H1 (cell line): ENCODE results near the gene TBC1D2. TPM values are rescaled to one million over a fixed set of nuclear protein-coding genes. Genes with fewer than 3 reads are reported as not detected.

ENCODE experiments used
- CHD1 ChIP-seq: IDR thresholded peaks from 2 replicates; pipeline ENCODE4 v1.6.1; 2012; ENCODE audit warnings: low read depth, low read length, improper control_type of control experiment
- EGR1 ChIP-seq: IDR thresholded peaks from 2 replicates; pipeline ENCODE4 v1.6.1; 2011; ENCODE audit warnings: low read depth, low read length, borderline replicate concordance
- EP300 ChIP-seq, 2 experiments: IDR thresholded peaks; 1 replicate in 1 of 2; 2 replicates in 1 of 2; pipeline ENCODE4 v1.6.1; 2011 to 2012; ENCODE audit warnings: low read depth in 2 of 2, low read length in 2 of 2, mild to moderate bottlenecking in 2 of 2, borderline replicate concordance in 1 of 2, inconsistent platforms in 1 of 2, moderate library complexity in 1 of 2
- GTF2F1 ChIP-seq: IDR thresholded peaks from 2 replicates; pipeline ENCODE4 v1.6.1; 2012; ENCODE audit warnings: low read depth, low read length, improper control_type of control experiment, borderline replicate concordance
- JUN ChIP-seq: IDR thresholded peaks from 2 replicates; pipeline ENCODE4 v1.6.1; 2011; ENCODE audit warnings: low read depth, mild to moderate bottlenecking, improper control_type of control experiment, low read length
- KDM4A ChIP-seq: IDR thresholded peaks from one replicate; pipeline ENCODE4 v1.7.1; 2012; ENCODE audit warnings: low read depth, mild to moderate bottlenecking, moderate library complexity, low read length, inconsistent platforms; ENCODE audit not compliant: severe bottlenecking
- MAFK ChIP-seq: IDR thresholded peaks from 2 replicates; pipeline ENCODE4 v1.6.1; 2012; ENCODE audit warnings: low read depth, mild to moderate bottlenecking, improper control_type of control experiment, low read length
- NRF1 ChIP-seq: IDR thresholded peaks from 2 replicates; pipeline ENCODE4 v1.6.1; 2011; ENCODE audit warnings: mild to moderate bottlenecking, low read depth, low read length, improper control_type of control experiment
- RAD21 ChIP-seq, 2 experiments: IDR thresholded peaks in 1 of 2; conservative IDR thresholded peaks in 1 of 2; 2 replicates each; pipeline ENCODE4 v1.6.1; 2011; ENCODE audit warnings: low read depth in 2 of 2, low read length in 2 of 2, improper control_type of control experiment in 1 of 2, inconsistent platforms in 1 of 2, mild to moderate bottlenecking in 1 of 2, moderate library complexity in 1 of 2
- RBBP5 ChIP-seq: IDR thresholded peaks from 2 replicates; pipeline ENCODE4 v1.7.1; 2012; ENCODE audit warnings: low read depth, mild to moderate bottlenecking, inconsistent platforms, low read length, moderate library complexity, borderline replicate concordance
- SP1 ChIP-seq: IDR thresholded peaks from 2 replicates; pipeline ENCODE4 v1.6.1; 2011; ENCODE audit warnings: low read depth, low read length
- TCF12 ChIP-seq: IDR thresholded peaks from 2 replicates; pipeline ENCODE4 v1.6.1; 2011; ENCODE audit warnings: low read depth, mild to moderate bottlenecking, low read length
- polyA plus RNA-seq, 7 experiments: library from polyadenylated mRNA; depleted of rRNA in 3 of 7; stranded (reverse) in 5 of 7; unstranded in 2 of 7; fragments of >200 nt in 5 of 7; fragments of 200-250 nt in 2 of 7; gene quantifications; 1 replicate in 5 of 7; 2 replicates in 1 of 7; 4 replicates in 1 of 7; pipeline versions ENCODE4 v1.2.1 to v1.2.3, GENCODE V29; 2011 to 2013; ENCODE audit warnings: missing spikeins in 2 of 7, mixed read lengths in 2 of 7
- total RNA-seq: library from RNA; stranded (reverse); fragmentation: NEBNext Ultra II Directional; extraction: Animal tissue kit (Norgen Biotek cat#: 25700); gene quantifications from 2 replicates; pipeline ENCODE4 v1.2.1, GENCODE V29; 2021

TBC1D2 gene
- total and polyA plus RNA-seq, 2 of the 8 experiments (the other 6 are each of a cell fraction or from before 2014, with no cell fraction given), result 7.4 TPM

- TF ChIP-seq JUN (no peak), RBBP5 (peak; percentile 81), EGR1 (no peak), TCF12 (0 out of 2 replicates have a peak, but pooled peaks have one; percentile 13), GTF2F1 (no peak), MAFK (no peak), SP1 (no peak), CHD1 (no peak; the same call in 1 of the 2 replicates), RAD21 (IDR thresholded peaks at IDR 0.05 in 1 of 2, conservative IDR thresholded peaks at IDR 0.05 in 1 of 2; ENCODE audit: low read depth in 2 of 2, low read length in 2 of 2) (peak; percentile 57 to 69), NRF1 (no peak), KDM4A (peak; percentile 64), EP300 (IDR thresholded peaks at IDR 0.05; ENCODE audit: borderline replicate concordance in 1 of 2, low read depth in 2 of 2, low read length in 2 of 2) (no peak)
Measured at GRCh38 chr9:98192503-98193335, 62.7 kb downstream of the TBC1D2 start, which contains the start of gene CORO2A (continued).
